Measurements from ENCODE around the gene TTC8.
"Not testable (repeated sequence)": the region's sequence is repeated elsewhere in the genome, so short reads cannot be mapped to it uniquely, and the experiment has no call there.

The TTC8 gene

GRCh38 chr14:88824314-88825077 is at the start of gene TTC8:
Gene TTC8, plus strand, starts transcription at chr14:88824651. Its CDS starts 57 bp downstream, at chr14:88824708.
- peak; percentile 88 for DNase-seq

GRCh38 chr14:88775532-88775931 is 48.9 kb upstream of the TTC8 start:
- no peak for DNase-seq

- no peak for DNase-seq
These were observed 38.5 kb upstream of the TTC8 start for GRCh38 chr14:88785911-88786310.

GRCh38 chr14:88786715-88787114 is 37.7 kb upstream of the TTC8 start:
- DNase-seq, result no peak

- not testable (repeated sequence) for DNase-seq
These were observed 34.9 kb upstream of the TTC8 start for GRCh38 chr14:88789573-88789972.

GRCh38 chr14:88790501-88791251 is 33.8 kb upstream of the TTC8 start:
- no peak for DNase-seq

- DNase-seq, result no peak
These were observed 33.2 kb upstream of the TTC8 start for GRCh38 chr14:88791252-88791621.

GRCh38 chr14:88791629-88792472 is 32.6 kb upstream of the TTC8 start:
- DNase-seq, result peak; percentile 40

GRCh38 chr14:88792473-88793258 is 31.8 kb upstream of the TTC8 start, which contains the start of gene EML5:
Gene EML5, minus strand, starts transcription at chr14:88792953. Its CDS starts 450 bp downstream, at chr14:88792503.
- DNase-seq, result peak; percentile 90

GRCh38 chr14:88793259-88793625 is 31.2 kb upstream of the TTC8 start:
- DNase-seq, result no peak

GRCh38 chr14:88798156-88798555 is 26.3 kb upstream of the TTC8 start:
- no peak for DNase-seq

GRCh38 chr14:88799522-88799921 is 24.9 kb upstream of the TTC8 start:
- no peak for DNase-seq

- DNase-seq, result no peak
These were observed 21.9 kb upstream of the TTC8 start for GRCh38 chr14:88802596-88802995.

GRCh38 chr14:88804035-88804434 is 20.4 kb upstream of the TTC8 start:
- DNase-seq, result no peak

- no peak for DNase-seq
These were observed 20.0 kb upstream of the TTC8 start for GRCh38 chr14:88804477-88804876.

GRCh38 chr14:88808359-88808758 is 16.1 kb upstream of the TTC8 start:
- no peak for DNase-seq

GRCh38 chr14:88815980-88816379 is 8.5 kb upstream of the TTC8 start:
- DNase-seq, result no peak

- DNase-seq, result no peak
These were observed 6.4 kb upstream of the TTC8 start for GRCh38 chr14:88818018-88818417.

GRCh38 chr14:88819674-88820073 is 4.8 kb upstream of the TTC8 start:
- DNase-seq, result not testable (repeated sequence)

- DNase-seq, result no peak
These were observed 3.1 kb upstream of the TTC8 start for GRCh38 chr14:88821378-88821777.

GRCh38 chr14:88821888-88822287 is 2.6 kb upstream of the TTC8 start:
- no peak for DNase-seq

GRCh38 chr14:88823968-88824313 is 510 bp upstream of the TTC8 start:
- DNase-seq, result no peak

GRCh38 chr14:88825078-88825458 is 617 bp downstream of the TTC8 start:
- DNase-seq, result no peak
